ENCODE results near the gene MSMP. TPM values are rescaled to one million over a fixed set of nuclear protein-coding genes. Genes with fewer than 3 reads are reported as not detected.

Gene MSMP
- total and polyA plus RNA-seq, 2 experiments from 2014 or later = 0.81 TPM; not detected in 1

- TF ChIP-seq, protein P1, sequence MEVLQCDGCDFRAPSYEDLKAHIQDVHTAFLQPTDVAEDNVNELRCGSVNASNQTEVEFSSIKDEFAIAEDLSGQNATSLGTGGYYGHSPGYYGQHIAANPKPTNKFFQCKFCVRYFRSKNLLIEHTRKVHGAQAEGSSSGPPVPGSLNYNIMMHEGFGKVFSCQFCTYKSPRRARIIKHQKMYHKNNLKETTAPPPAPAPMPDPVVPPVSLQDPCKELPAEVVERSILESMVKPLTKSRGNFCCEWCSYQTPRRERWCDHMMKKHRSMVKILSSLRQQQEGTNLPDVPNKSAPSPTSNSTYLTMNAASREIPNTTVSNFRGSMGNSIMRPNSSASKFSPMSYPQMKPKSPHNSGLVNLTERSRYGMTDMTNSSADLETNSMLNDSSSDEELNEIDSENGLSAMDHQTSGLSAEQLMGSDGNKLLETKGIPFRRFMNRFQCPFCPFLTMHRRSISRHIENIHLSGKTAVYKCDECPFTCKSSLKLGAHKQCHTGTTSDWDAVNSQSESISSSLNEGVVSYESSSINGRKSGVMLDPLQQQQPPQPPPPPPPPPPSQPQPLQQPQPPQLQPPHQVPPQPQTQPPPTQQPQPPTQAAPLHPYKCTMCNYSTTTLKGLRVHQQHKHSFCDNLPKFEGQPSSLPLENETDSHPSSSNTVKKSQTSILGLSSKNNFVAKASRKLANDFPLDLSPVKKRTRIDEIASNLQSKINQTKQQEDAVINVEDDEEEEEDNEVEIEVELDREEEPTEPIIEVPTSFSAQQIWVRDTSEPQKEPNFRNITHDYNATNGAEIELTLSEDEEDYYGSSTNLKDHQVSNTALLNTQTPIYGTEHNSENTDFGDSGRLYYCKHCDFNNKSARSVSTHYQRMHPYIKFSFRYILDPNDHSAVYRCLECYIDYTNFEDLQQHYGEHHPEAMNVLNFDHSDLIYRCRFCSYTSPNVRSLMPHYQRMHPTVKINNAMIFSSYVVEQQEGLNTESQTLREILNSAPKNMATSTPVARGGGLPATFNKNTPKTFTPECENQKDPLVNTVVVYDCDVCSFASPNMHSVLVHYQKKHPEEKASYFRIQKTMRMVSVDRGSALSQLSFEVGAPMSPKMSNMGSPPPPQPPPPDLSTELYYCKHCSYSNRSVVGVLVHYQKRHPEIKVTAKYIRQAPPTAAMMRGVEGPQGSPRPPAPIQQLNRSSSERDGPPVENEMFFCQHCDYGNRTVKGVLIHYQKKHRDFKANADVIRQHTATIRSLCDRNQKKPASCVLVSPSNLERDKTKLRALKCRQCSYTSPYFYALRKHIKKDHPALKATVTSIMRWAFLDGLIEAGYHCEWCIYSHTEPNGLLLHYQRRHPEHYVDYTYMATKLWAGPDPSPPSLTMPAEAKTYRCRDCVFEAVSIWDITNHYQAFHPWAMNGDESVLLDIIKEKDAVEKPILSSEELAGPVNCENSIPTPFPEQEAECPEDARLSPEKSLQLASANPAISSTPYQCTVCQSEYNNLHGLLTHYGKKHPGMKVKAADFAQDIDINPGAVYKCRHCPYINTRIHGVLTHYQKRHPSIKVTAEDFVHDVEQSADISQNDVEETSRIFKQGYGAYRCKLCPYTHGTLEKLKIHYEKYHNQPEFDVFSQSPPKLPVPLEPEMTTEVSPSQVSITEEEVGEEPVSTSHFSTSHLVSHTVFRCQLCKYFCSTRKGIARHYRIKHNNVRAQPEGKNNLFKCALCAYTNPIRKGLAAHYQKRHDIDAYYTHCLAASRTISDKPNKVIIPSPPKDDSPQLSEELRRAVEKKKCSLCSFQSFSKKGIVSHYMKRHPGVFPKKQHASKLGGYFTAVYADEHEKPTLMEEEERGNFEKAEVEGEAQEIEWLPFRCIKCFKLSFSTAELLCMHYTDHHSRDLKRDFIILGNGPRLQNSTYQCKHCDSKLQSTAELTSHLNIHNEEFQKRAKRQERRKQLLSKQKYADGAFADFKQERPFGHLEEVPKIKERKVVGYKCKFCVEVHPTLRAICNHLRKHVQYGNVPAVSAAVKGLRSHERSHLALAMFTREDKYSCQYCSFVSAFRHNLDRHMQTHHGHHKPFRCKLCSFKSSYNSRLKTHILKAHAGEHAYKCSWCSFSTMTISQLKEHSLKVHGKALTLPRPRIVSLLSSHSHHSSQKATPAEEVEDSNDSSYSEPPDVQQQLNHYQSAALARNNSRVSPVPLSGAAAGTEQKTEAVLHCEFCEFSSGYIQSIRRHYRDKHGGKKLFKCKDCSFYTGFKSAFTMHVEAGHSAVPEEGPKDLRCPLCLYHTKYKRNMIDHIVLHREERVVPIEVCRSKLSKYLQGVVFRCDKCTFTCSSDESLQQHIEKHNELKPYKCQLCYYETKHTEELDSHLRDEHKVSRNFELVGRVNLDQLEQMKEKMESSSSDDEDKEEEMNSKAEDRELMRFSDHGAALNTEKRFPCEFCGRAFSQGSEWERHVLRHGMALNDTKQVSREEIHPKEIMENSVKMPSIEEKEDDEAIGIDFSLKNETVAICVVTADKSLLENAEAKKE (CRISPR knock-in tag; IDR thresholded peaks at IDR 0.05) = no peak
These were observed 24.4 kb upstream of the MSMP start (continued) for GRCh38 chr9:35778496-35778895.

- Mint-ChIP-seq H3K36me3 (ENCODE audit: low read depth) (peaks cover 3% of the 10 kb centered on the region; the same call in 2 of the 3 replicates), H3K9me3 (no peaks in the 10 kb centered on the region)
These were observed 21.9 kb upstream of the MSMP start for GRCh38 chr9:35776018-35776417.

More at GRCh38 chr9:35776018-35776417, 21.9 kb upstream of the MSMP start:
- no peaks in the 10 kb centered on the region for H3K27me3 ChIP-seq (ENCODE audit: insufficient read depth)
- no peak overlapping the region for H3K27ac ChIP-seq (ENCODE audit: low read depth)
- peaks cover 16% of the 10 kb centered on the region for H3K4me1 ChIP-seq (ENCODE audit: insufficient read depth)
- no peaks in the 10 kb centered on the region for H3K36me3 ChIP-seq (ENCODE audit: insufficient read depth)
- peak overlapping the region; percentile 74; the same call in 1 of the 2 replicates for H3K27ac Mint-ChIP-seq
- no peaks in the 10 kb centered on the region for H3K9me2 ChIP-seq (ENCODE audit: insufficient read depth)
- no peaks in the 10 kb centered on the region for H3K79me2 ChIP-seq (replicated peaks; ENCODE audit: insufficient read depth)
- peak; percentile 32; the same call in 2 of the 3 replicates for ATAC-seq
- no peak overlapping the region for H3K4me2 ChIP-seq
- 0 out of 2 replicates have a peak, but pooled peaks cover 4% of the 10 kb centered on the region for H4K20me1 ChIP-seq (replicated peaks; ENCODE audit: insufficient read depth)
- no peaks in the 10 kb centered on the region for H3K27me3 Mint-ChIP-seq (ENCODE audit: insufficient read depth, low read depth, poor library complexity)
- H2AFZ ChIP-seq = no peak overlapping the region
- no peak overlapping the region for H3K4me3 ChIP-seq
- DNase-seq (ENCODE audit: low spot score) = no peak
- H3F3A ChIP-seq (replicated peaks; ENCODE audit: low read depth) = 0 out of 2 replicates have a peak, but pooled peaks cover 4% of the 10 kb centered on the region
- no peak overlapping the region for H3K4me3 Mint-ChIP-seq
- TF ChIP-seq EZH2phosphoT487 (IDR thresholded peaks at IDR 0.05; ENCODE audit: unreplicated experiment) (no peak), ZNF114 (CRISPR knock-in tag; IDR thresholded peaks at IDR 0.05) (no peak), JUNB (IDR thresholded peaks at IDR 0.05; ENCODE audit: unreplicated experiment) (no peak), CREB1 (CRISPR knock-in tag; IDR thresholded peaks at IDR 0.05; ENCODE audit: low read depth) (no peak), POLR2AphosphoS5 (IDR thresholded peaks at IDR 0.05; ENCODE audit: low read depth) (no peak), NANOG (IDR thresholded peaks at IDR 0.05; ENCODE audit: borderline replicate concordance) (no peak), ZNF331 (CRISPR knock-in tag; IDR thresholded peaks at IDR 0.05; ENCODE audit: low read depth) (no peak), STAT1 (IDR thresholded peaks at IDR 0.05; ENCODE audit: unreplicated experiment) (no peak)
- TF ChIP-seq, protein P1 (CRISPR knock-in tag; IDR thresholded peaks at IDR 0.05) = no peak
- TF ChIP-seq, protein P2, sequence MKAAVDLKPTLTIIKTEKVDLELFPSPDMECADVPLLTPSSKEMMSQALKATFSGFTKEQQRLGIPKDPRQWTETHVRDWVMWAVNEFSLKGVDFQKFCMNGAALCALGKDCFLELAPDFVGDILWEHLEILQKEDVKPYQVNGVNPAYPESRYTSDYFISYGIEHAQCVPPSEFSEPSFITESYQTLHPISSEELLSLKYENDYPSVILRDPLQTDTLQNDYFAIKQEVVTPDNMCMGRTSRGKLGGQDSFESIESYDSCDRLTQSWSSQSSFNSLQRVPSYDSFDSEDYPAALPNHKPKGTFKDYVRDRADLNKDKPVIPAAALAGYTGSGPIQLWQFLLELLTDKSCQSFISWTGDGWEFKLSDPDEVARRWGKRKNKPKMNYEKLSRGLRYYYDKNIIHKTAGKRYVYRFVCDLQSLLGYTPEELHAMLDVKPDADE (IDR thresholded peaks at IDR 0.05) = no peak
- peaks cover 16% of the 10 kb centered on the region for H3K4me1 Mint-ChIP-seq

Measured in GM23338 (cell line).